Umbilical cord (tissue), 2 donors: ENCODE data around the gene SFXN3. TPM values are rescaled to one million over a fixed set of nuclear protein-coding genes. Genes with fewer than 3 reads are reported as not detected.

Source experiments
- DNase-seq: peaks from one replicate; pipeline ENCODE4 v3.0.0-alpha.2; 2015; ENCODE audit warnings: low spot score
- total RNA-seq: library from RNA; depleted of rRNA; stranded (reverse); fragments of >200 nt; gene quantifications from one replicate; pipeline ENCODE4 v1.2.3, GENCODE V29; 2014; ENCODE audit warnings: low replicate concordance; ENCODE audit not compliant: insufficient read depth

SFXN3 gene
- total RNA-seq, 1 donor from 2014 or later, result 18.1 TPM

- DNase-seq, result no peak
These were observed 25.5 kb downstream of the SFXN3 start for GRCh38 chr10:101056365-101057151.

- peak; percentile 98 for DNase-seq
These were observed 29.3 kb downstream of the SFXN3 start for GRCh38 chr10:101060036-101060950.

GRCh38 chr10:101060951-101061623 is 30.1 kb downstream of the SFXN3 start:
- DNase-seq, result peak; percentile 97

- peak; percentile 84 for DNase-seq
These were observed 30.7 kb downstream of the SFXN3 start, which contains the start of gene KAZALD1 for GRCh38 chr10:101061624-101062231. Gene KAZALD1 (plus strand): TSS chr10:101061989. CDS start chr10:101062593, 604 bp downstream.

GRCh38 chr10:101062232-101063049 is 31.4 kb downstream of the SFXN3 start:
- DNase-seq, result peak; percentile 61

GRCh38 chr10:101063050-101063525 is 32.1 kb downstream of the SFXN3 start:
- DNase-seq, result no peak

GRCh38 chr10:101063548-101064414 is 32.7 kb downstream of the SFXN3 start:
- DNase-seq, result no peak

- DNase-seq, result no peak
These were observed 33.5 kb downstream of the SFXN3 start for GRCh38 chr10:101064415-101065030.

GRCh38 chr10:101065481-101066145 is 34.6 kb downstream of the SFXN3 start:
- DNase-seq, result peak; percentile 81

GRCh38 chr10:101066146-101066895 is 35.3 kb downstream of the SFXN3 start:
- peak; percentile 84 for DNase-seq

GRCh38 chr10:101066896-101067355 is 35.9 kb downstream of the SFXN3 start:
- no peak for DNase-seq

- DNase-seq, result peak; percentile 83
These were observed 36.5 kb downstream of the SFXN3 start for GRCh38 chr10:101067356-101068083.

GRCh38 chr10:101069441-101069840 is 38.4 kb downstream of the SFXN3 start:
- DNase-seq, result no peak

GRCh38 chr10:101070098-101070497 is 39.1 kb downstream of the SFXN3 start:
- DNase-seq, result no peak

GRCh38 chr10:101071267-101071884 is 40.3 kb downstream of the SFXN3 start:
- no peak for DNase-seq

GRCh38 chr10:101071885-101072433 is 40.9 kb downstream of the SFXN3 start:
- no peak for DNase-seq
